SK-N-SH treated with all-trans-retinoic acid at 6 μM for 48 hours (cell line): Measurements from ENCODE around the gene SPATS2L.
A peak's percentile ranks its signal among the peaks of the same experiment; 100 is the strongest.

Source experiments
- ATAC-seq: fragments of 200-7000 bp; cut with Tn5 transposase; 3 replicates; pipeline ENCODE4 v1.9.1; 2020; ENCODE audit warnings: mild to moderate bottlenecking, moderate library complexity
- ARNTL ChIP-seq: fragments of 450-650 bp; formaldehyde crosslinking; IDR thresholded peaks from 2 replicates; pipeline ENCODE4 v1.5.0; 2020; ENCODE audit warnings: low read depth, mild to moderate bottlenecking, moderate library complexity, borderline replicate concordance
- BACH2 ChIP-seq: fragments of 250-450 bp; sonication (Bioruptor Pico); IDR thresholded peaks from 2 replicates; pipeline ENCODE4 v1.9.0; 2021; ENCODE audit warnings: mild to moderate bottlenecking, borderline replicate concordance
- CREB5 ChIP-seq: fragments of 250-450 bp; sonication (Bioruptor Pico); IDR thresholded peaks from 2 replicates; pipeline ENCODE4 v1.5.1; 2020; ENCODE audit warnings: low read depth, mild to moderate bottlenecking, moderate library complexity
- CSDC2 ChIP-seq: fragments of 250-450 bp; sonication (Bioruptor Pico); IDR thresholded peaks from 2 replicates; pipeline ENCODE4 v1.5.0; 2020; ENCODE audit warnings: mild to moderate bottlenecking, moderate library complexity
- CSRNP3 ChIP-seq: fragments of 250-450 bp; sonication (Bioruptor Pico); IDR thresholded peaks from 2 replicates; pipeline ENCODE4 v1.5.1; 2021; ENCODE audit warnings: mild to moderate bottlenecking, moderate library complexity
- ESRRG ChIP-seq: fragments of 250-450 bp; sonication (Bioruptor Pico); IDR thresholded peaks from 2 replicates; pipeline ENCODE4 v1.6.1; 2021; ENCODE audit warnings: mild to moderate bottlenecking
- GLIS3 ChIP-seq: fragments of 250-450 bp; sonication (Bioruptor Pico); IDR thresholded peaks from 2 replicates; pipeline ENCODE4 v1.5.0; 2020; ENCODE audit warnings: mild to moderate bottlenecking, moderate library complexity
- ISL1 ChIP-seq: fragments of 250-450 bp; sonication (Bioruptor Pico); IDR thresholded peaks from 2 replicates; pipeline ENCODE4 v2.1.2; 2022; ENCODE audit warnings: mild to moderate bottlenecking, moderate library complexity
- OSR1 ChIP-seq: fragments of 250-450 bp; sonication (Bioruptor Pico); IDR thresholded peaks from 2 replicates; pipeline ENCODE4 v1.8.0; 2022; ENCODE audit warnings: moderate library complexity, mild to moderate bottlenecking, inconsistent platforms
- PATZ1 ChIP-seq: fragments of 250-450 bp; sonication (Bioruptor Pico); IDR thresholded peaks from 2 replicates; pipeline ENCODE4 v1.8.0; 2020; ENCODE audit warnings: mild to moderate bottlenecking, moderate library complexity, borderline replicate concordance
- POU6F1 ChIP-seq: fragments of 250-450 bp; sonication (Bioruptor Pico); IDR thresholded peaks from 2 replicates; pipeline ENCODE4 v1.8.0; 2021; ENCODE audit warnings: low read depth, mild to moderate bottlenecking, moderate library complexity, borderline replicate concordance
- PPARA ChIP-seq: fragments of 250-450 bp; sonication (Bioruptor Pico); IDR thresholded peaks from 2 replicates; pipeline ENCODE4 v1.5.0; 2020; ENCODE audit warnings: mild to moderate bottlenecking, borderline replicate concordance
- RARB ChIP-seq: fragments of 250-450 bp; sonication (Bioruptor Pico); IDR thresholded peaks from 2 replicates; pipeline ENCODE4 v1.8.0; 2021; ENCODE audit warnings: mild to moderate bottlenecking, moderate library complexity
- SNAI2 ChIP-seq: fragments of 250-450 bp; sonication (Bioruptor Pico); IDR thresholded peaks from 2 replicates; pipeline ENCODE4 v1.5.0; 2020; ENCODE audit warnings: mild to moderate bottlenecking, moderate library complexity
- TCF4 ChIP-seq: fragments of 250-450 bp; sonication (Bioruptor Pico); IDR thresholded peaks from 2 replicates; pipeline ENCODE4 v1.8.0; 2021; ENCODE audit warnings: mild to moderate bottlenecking, moderate library complexity, borderline replicate concordance
- TOX ChIP-seq: fragments of 250-450 bp; sonication (Bioruptor Pico); IDR thresholded peaks from 2 replicates; pipeline ENCODE4 v1.8.0; 2021; ENCODE audit warnings: mild to moderate bottlenecking, moderate library complexity, borderline replicate concordance
- TSHZ2 ChIP-seq: fragments of 250-450 bp; sonication (Bioruptor Pico); IDR thresholded peaks from 2 replicates; pipeline ENCODE4 v1.5.0; 2020; ENCODE audit warnings: mild to moderate bottlenecking, moderate library complexity
- ZC3H10 ChIP-seq: fragments of 250-450 bp; sonication (Bioruptor Pico); IDR thresholded peaks from 2 replicates; pipeline ENCODE4 v1.5.1; 2021; ENCODE audit warnings: mild to moderate bottlenecking, moderate library complexity
- ZFP3 ChIP-seq: fragments of 250-450 bp; sonication (Bioruptor Pico); IDR thresholded peaks from 2 replicates; pipeline ENCODE4 v1.5.0; 2020; ENCODE audit warnings: mild to moderate bottlenecking, moderate library complexity
- ZFP30 ChIP-seq: fragments of 450-650 bp; formaldehyde crosslinking; IDR thresholded peaks from 2 replicates; pipeline ENCODE4 v1.5.0; 2022; ENCODE audit warnings: mild to moderate bottlenecking, moderate library complexity
- ZNF565 ChIP-seq: fragments of 450-650 bp; formaldehyde crosslinking; conservative IDR thresholded peaks from 2 replicates; pipeline ENCODE4 v1.5.0; 2020; ENCODE audit warnings: low read depth, mild to moderate bottlenecking, moderate library complexity
- ZNF70 ChIP-seq: fragments of 450-650 bp; formaldehyde crosslinking; IDR thresholded peaks from 2 replicates; pipeline ENCODE4 v1.5.0; 2020; ENCODE audit warnings: mild to moderate bottlenecking, moderate library complexity
- ZNF8 ChIP-seq: fragments of 450-650 bp; formaldehyde crosslinking; IDR thresholded peaks from 2 replicates; pipeline ENCODE4 v1.5.0; 2020; ENCODE audit warnings: mild to moderate bottlenecking, moderate library complexity

SPATS2L gene

DNA sequence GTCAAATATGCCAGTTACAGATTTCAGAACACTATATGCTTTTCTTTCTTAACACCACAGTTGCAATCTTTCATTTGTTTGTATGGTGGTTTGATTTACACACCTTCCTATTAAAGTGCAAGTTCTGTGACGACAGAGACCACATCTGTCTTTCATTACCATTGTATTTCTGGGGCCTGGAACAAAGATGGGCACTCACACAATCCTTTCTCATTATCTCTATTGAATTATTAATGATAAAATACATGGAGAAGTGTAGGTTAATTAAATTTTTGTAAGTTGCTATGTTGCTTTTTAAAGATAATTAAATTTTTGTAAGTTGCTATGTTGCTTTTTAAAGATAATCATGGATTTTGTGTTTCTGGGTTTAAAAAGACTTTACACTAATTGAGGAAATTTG is 123.5 kb downstream of the SPATS2L start:
- ATAC-seq: peak; percentile 62
- TF ChIP-seq ZNF70: peak; percentile 15; the same call in 1 of the 2 replicates
- no peak for TF ChIP-seq OSR1 (CRISPR knock-in tag)
- no peak for TF ChIP-seq ZFP30 (CRISPR knock-in tag)
- no peak for TF ChIP-seq CSDC2 (CRISPR knock-in tag)
- TF ChIP-seq POU6F1 (CRISPR knock-in tag): no peak; the same call in 1 of the 2 replicates
- TF ChIP-seq ISL1 (CRISPR knock-in tag): peak; percentile 96
- TF ChIP-seq TOX (CRISPR knock-in tag): no peak
- TF ChIP-seq TCF4 (CRISPR knock-in tag): peak; percentile 100
- TF ChIP-seq SNAI2 (CRISPR knock-in tag): peak; percentile 84; the same call in 1 of the 2 replicates
- TF ChIP-seq RARB (CRISPR knock-in tag): no peak
- TF ChIP-seq PPARA (CRISPR knock-in tag): no peak
- TF ChIP-seq CSRNP3 (CRISPR knock-in tag): peak; percentile 96
- TF ChIP-seq ZNF8: peak; percentile 46; the same call in 1 of the 2 replicates
- TF ChIP-seq BACH2 (CRISPR knock-in tag): no peak
- peak; percentile 90 for TF ChIP-seq PATZ1 (CRISPR knock-in tag)
- TF ChIP-seq ZC3H10: peak; percentile 71
- peak; percentile 93; the same call in 1 of the 2 replicates for TF ChIP-seq GLIS3 (CRISPR knock-in tag)
- peak; percentile 90 for TF ChIP-seq TSHZ2
- TF ChIP-seq ZNF565 (CRISPR knock-in tag): no peak
- peak; percentile 93 for TF ChIP-seq CREB5 (CRISPR knock-in tag)
- TF ChIP-seq ARNTL: no peak
- peak; percentile 60; the same call in 1 of the 2 replicates for TF ChIP-seq ESRRG (CRISPR knock-in tag)
- TF ChIP-seq ZFP3: 0 out of 2 replicates have a peak, but pooled peaks have one; percentile 15
- TF ChIP-seq, all 23 proteins: peak for 13

DNA sequence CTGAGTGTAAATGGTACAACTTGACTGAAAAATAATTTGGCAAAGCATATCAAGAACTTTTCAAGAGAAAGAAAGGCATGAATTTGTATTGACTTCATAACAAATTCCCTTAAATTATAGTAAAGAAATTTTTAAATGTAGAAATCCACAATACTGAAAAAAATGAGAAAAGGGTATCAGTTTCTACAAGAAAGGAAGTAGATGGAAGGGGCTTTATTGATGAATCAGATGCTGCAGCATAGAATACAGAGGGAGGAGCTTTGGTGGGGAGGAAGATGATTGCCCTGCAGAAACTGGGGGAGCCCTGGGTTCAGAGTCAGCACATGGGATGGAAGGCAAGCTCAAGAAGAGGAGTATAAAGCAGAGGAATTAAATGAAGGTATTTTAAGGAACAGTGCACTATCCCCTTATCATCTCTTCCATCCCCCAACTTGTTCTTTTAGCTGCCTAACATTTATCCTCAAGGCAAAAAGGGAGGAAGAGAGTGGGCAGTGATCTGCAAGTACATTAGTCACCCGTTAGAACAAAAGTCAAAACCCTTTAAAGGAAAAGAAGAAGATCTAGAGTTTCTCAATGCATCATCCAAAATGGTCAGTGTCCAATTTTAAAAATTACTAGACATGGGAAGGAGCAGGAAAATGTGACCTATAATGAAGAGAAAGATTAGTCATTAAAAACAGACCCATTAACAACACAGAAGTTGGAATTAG is 125.7 kb downstream of the SPATS2L start:
- ATAC-seq: no peak
- TF ChIP-seq ESRRG (CRISPR knock-in tag) (no peak), RARB (CRISPR knock-in tag) (no peak), PATZ1 (CRISPR knock-in tag) (no peak), ZNF8 (no peak)
